Spleen (tissue), 11 donors: ENCODE measurements around the gene DPH2. TPM values are rescaled to one million over a fixed set of nuclear protein-coding genes. Genes with fewer than 3 reads are reported as not detected.

Experiments
- DNase-seq: peaks from one replicate; pipeline ENCODE4 v3.0.0-alpha.2; 2020
- H3K27ac ChIP-seq, 8 donors: fragments of 200-600 bp; sonication (generic) in 7 of 8; 1 replicate in 4 of 8; 2 replicates in 4 of 8; pipeline versions ENCODE4 v1.5.0 to v1.8.0; 2016 to 2021; ENCODE audit warnings: inconsistent platforms in 4 of 8, mild to moderate bottlenecking in 4 of 8, moderate library complexity in 1 of 8
- H3K27me3 ChIP-seq, 7 donors: fragments of 200-600 bp; sonication (generic) in 6 of 7; replicated peaks in 1 of 7; 1 replicate in 4 of 7; 2 replicates in 3 of 7; pipeline versions ENCODE4 v1.5.0 to v1.8.0; 2016 to 2021; ENCODE audit warnings: inconsistent platforms in 3 of 7, mild to moderate bottlenecking in 1 of 7
- H3K36me3 ChIP-seq, 6 donors: fragments of 200-600 bp; sonication (generic) in 5 of 6; 1 replicate in 4 of 6; 2 replicates in 2 of 6; pipeline versions ENCODE4 v1.5.0 to v1.8.0; 2016 to 2021; ENCODE audit warnings: inconsistent platforms in 2 of 6
- H3K4me1 ChIP-seq, 6 donors: fragments of 200-600 bp; sonication (generic) in 5 of 6; 1 replicate in 3 of 6; 2 replicates in 3 of 6; pipeline versions ENCODE4 v1.5.0 to v1.8.0; 2016 to 2021; ENCODE audit warnings: inconsistent platforms in 3 of 6
- H3K4me3 ChIP-seq, 8 donors: fragments of 200-600 bp; sonication (generic) in 7 of 8; 1 replicate in 4 of 8; 2 replicates in 4 of 8; pipeline versions ENCODE4 v1.5.0 to v1.8.0; 2016 to 2021; ENCODE audit warnings: inconsistent platforms in 4 of 8, mild to moderate bottlenecking in 4 of 8, moderate library complexity in 2 of 8
- H3K9me3 ChIP-seq, 8 donors: fragments of 200-600 bp; sonication (generic) in 7 of 8; 1 replicate in 4 of 8; 2 replicates in 4 of 8; pipeline versions ENCODE4 v1.5.0 to v1.8.0; 2016 to 2021; ENCODE audit warnings: inconsistent platforms in 4 of 8
- CTCF ChIP-seq, 11 experiments: fragments of 200-600 bp in 7 of 11; fragments of 450-650 bp in 4 of 11; sonication (generic) in 4 of 11; IDR thresholded peaks in 8 of 11; conservative IDR thresholded peaks in 3 of 11; 1 replicate in 7 of 11; 2 replicates in 4 of 11; pipeline versions ENCODE4 v1.4.0 to v1.8.0; 2016 to 2021; ENCODE audit warnings: antibody characterized with exemption in 11 of 11, inconsistent platforms in 4 of 11, mild to moderate bottlenecking in 1 of 11
- POLR2A ChIP-seq, 3 donors: fragments of 450-650 bp; IDR thresholded peaks; one replicate each; pipeline ENCODE4 v1.5.1; 2017; ENCODE audit warnings: antibody characterized with exemption in 3 of 3, mild to moderate bottlenecking in 1 of 3
- POLR2AphosphoS5 ChIP-seq, 3 donors: sonication (generic); formaldehyde crosslinking; IDR thresholded peaks; one replicate each; pipeline ENCODE4 v1.5.1; 2017; ENCODE audit warnings: antibody characterized with exemption in 3 of 3
- WGBS, 5 donors: extraction: QIAGEN DNeasy Blood & Tissue Kit in 3 of 5; methylation state at CpG; one replicate each; pipeline versions ENCODE4 v1.1.5 to v1.1.7; 2013 to 2018; 5-methylcytosine and 5-hydroxymethylcytosine counted together
- intact Hi-C: fragments of 100-400 bp; cut with DNase I; formaldehyde crosslinking; loops from one replicate; pipeline ENCODE4 v1.15.0; 2023; ENCODE audit warnings: low total_unique reads
- polyA plus RNA-seq, 3 donors: library from polyadenylated mRNA; stranded (reverse); fragments of 200-250 nt; gene quantifications; one replicate each; pipeline ENCODE4 v1.2.1, GENCODE V29; 2013
- total RNA-seq, 7 donors: library from RNA; depleted of rRNA in 3 of 7; stranded (reverse); fragments of >200 nt in 3 of 7; fragmentation: NEBNext Ultra II Directional in 4 of 7; extraction: Animal tissue kit (Norgen Biotek cat#: 25700) in 4 of 7; gene quantifications; one replicate each; pipeline versions ENCODE4 v1.1.0 to v1.2.1, GENCODE V29; 2016 to 2021
- donor health status: healthy with polysubstance abuse.
- donor health status: DM: no; HTN: no; CAD: no; lungs with moderate emphysema.
- donor health status: DM: no; HTN: no; CAD: no.
- donor health status: Bipolar disorder and iron deficiency.
- donor health status: healthy.
- donor health status: DM: no; HTN: no; CAD: no.
- donor health status: DM: yes; HTN: yes; CAD: no.

Gene DPH2
- total and polyA plus RNA-seq, 10 donors = 15.7 to 36.5 (median 24.5) TPM

- DNase-seq = peak; percentile 99
- H3K36me3 ChIP-seq = peaks cover 0 to 53% (median 28%) of the 10 kb centered on the region in 6 donors
- 0 to 1% (median 1%) methylated on average over 17 to 93 of the region's 93 CpGs for WGBS, 5 donors
- TF ChIP-seq POLR2AphosphoS5 (IDR thresholded peaks at IDR 0.05) = peak; percentile 97 to 99 (median 98)
- peak; percentile 12 to 90 (median 72) for TF ChIP-seq POLR2A (IDR thresholded peaks at IDR 0.05)
- peak in 10 of 11 experiments; percentile 4 to 63 (median 44) for TF ChIP-seq CTCF (IDR thresholded peaks at IDR 0.05 in 8 of 11, conservative IDR thresholded peaks at IDR 0.05 in 3 of 11)
- no peaks in the 10 kb centered on the region for H3K9me3 ChIP-seq
- peaks cover 41 to 76% (median 64%) of the 10 kb centered on the region in 6 donors for H3K4me1 ChIP-seq
- peak within 1 kb of the TSS; percentile 91 to 100 (median 97) for H3K27ac ChIP-seq
- peaks cover 0 to 4% (median 0%) of the 10 kb centered on the region in 7 donors for H3K27me3 ChIP-seq
- intact Hi-C loops = no loop called here
- peak within 1 kb of the TSS; percentile 77 to 95 (median 88) for H3K4me3 ChIP-seq
Observed at GRCh38 chr1:43974443-43975248, 4.8 kb downstream of the DPH2 start, which contains the start of gene ATP6V0B. ATP6V0B (plus strand) TSS chr1:43974960; CDS start chr1:43975041, 81 bp downstream.

GRCh38 chr1:43975249-43975961, 5.6 kb downstream of the DPH2 start:
- peak overlapping the region; percentile 91 to 100 (median 97) for H3K27ac ChIP-seq
- peak; percentile 95 for DNase-seq
- intact Hi-C loops = no loop called here
- peaks cover 38 to 77% (median 66%) of the 10 kb centered on the region in 6 donors for H3K4me1 ChIP-seq
- no peaks in the 10 kb centered on the region for H3K9me3 ChIP-seq
- TF ChIP-seq POLR2A (IDR thresholded peaks at IDR 0.05) = no peak
- TF ChIP-seq CTCF (IDR thresholded peaks at IDR 0.05 in 8 of 11, conservative IDR thresholded peaks at IDR 0.05 in 3 of 11) = no peak
- TF ChIP-seq POLR2AphosphoS5 (IDR thresholded peaks at IDR 0.05) = no peak
- H3K27me3 ChIP-seq = peaks cover 0 to 6% (median 0%) of the 10 kb centered on the region in 7 donors
- WGBS, 5 donors = 0 to 3% (median 1%) methylated on average over 31 to 34 of the region's 34 CpGs
- peaks cover 0 to 53% (median 28%) of the 10 kb centered on the region in 6 donors for H3K36me3 ChIP-seq
- H3K4me3 ChIP-seq = peak overlapping the region; percentile 77 to 95 (median 88)

GRCh38 chr1:43976045-43976444, 6.2 kb downstream of the DPH2 start:
- 76 to 90% (median 83%) methylated on average over 4 of the region's 4 CpGs for WGBS, 5 donors
- no peak for DNase-seq
- Histone ChIP-seq H3K27ac (peak overlapping the region in 7 of 8 donors; percentile 95 to 100 (median 97)), H3K9me3 (no peaks in the 10 kb centered on the region), H3K36me3 (peaks cover 0 to 51% (median 28%) of the 10 kb centered on the region in 6 donors), H3K27me3 (peaks cover 0 to 6% (median 0%) of the 10 kb centered on the region in 7 donors), H3K4me1 (peaks cover 31 to 77% (median 63%) of the 10 kb centered on the region in 6 donors), H3K4me3 (peak overlapping the region in 7 of 8 donors; percentile 77 to 94 (median 87))
- TF ChIP-seq POLR2AphosphoS5 (IDR thresholded peaks at IDR 0.05) (no peak), CTCF (IDR thresholded peaks at IDR 0.05 in 8 of 11, conservative IDR thresholded peaks at IDR 0.05 in 3 of 11) (no peak), POLR2A (IDR thresholded peaks at IDR 0.05) (no peak)
- intact Hi-C loops = no loop called here
